Glutamatergic neuron (in vitro differentiated cells): Measurements from ENCODE around the gene NHSL2. TPM values are rescaled to one million over a fixed set of nuclear protein-coding genes. Genes with fewer than 3 reads are reported as not detected.
"Not testable (repeated sequence)": the region's sequence is repeated elsewhere in the genome, so short reads cannot be mapped to it uniquely, and the experiment has no call there.

Experiments used
- DNase-seq: peaks from one replicate; pipeline ENCODE4 v3.0.0; 2022
- H3K27ac Mint-ChIP-seq: one replicate; pipeline ENCODE4 v1.8.0; 2020; ENCODE audit warnings: mild to moderate bottlenecking, mixed read lengths, inconsistent platforms; ENCODE audit not compliant: unreplicated experiment
- H3K27me3 Mint-ChIP-seq: one replicate; pipeline ENCODE4 v1.8.0; 2020; ENCODE audit warnings: mild to moderate bottlenecking, moderate library complexity, mixed read lengths, inconsistent platforms; ENCODE audit not compliant: unreplicated experiment
- H3K36me3 Mint-ChIP-seq: one replicate; pipeline ENCODE4 v1.8.0; 2020; ENCODE audit warnings: mild to moderate bottlenecking, mixed read lengths, inconsistent platforms; ENCODE audit not compliant: unreplicated experiment
- H3K4me1 Mint-ChIP-seq: one replicate; pipeline ENCODE4 v1.8.0; 2020; ENCODE audit warnings: mild to moderate bottlenecking, low read depth, mixed read lengths, inconsistent platforms; ENCODE audit not compliant: unreplicated experiment
- H3K4me3 Mint-ChIP-seq: one replicate; pipeline ENCODE4 v1.8.0; 2020; ENCODE audit warnings: mild to moderate bottlenecking, mixed read lengths, inconsistent platforms; ENCODE audit not compliant: unreplicated experiment
- H3K9me3 Mint-ChIP-seq: one replicate; pipeline ENCODE4 v1.8.0; 2020; ENCODE audit warnings: mild to moderate bottlenecking, moderate library complexity, mixed read lengths, inconsistent platforms; ENCODE audit not compliant: unreplicated experiment
- long read RNA-seq: library from polyadenylated mRNA; unstranded; transcript quantifications from one replicate; pipeline ENCODE4 v2.0.0, GENCODE V29; 2020; ENCODE audit not compliant: unreplicated experiment
- total RNA-seq: library from RNA; stranded (reverse); fragmentation: NEBNext Ultra II Directional; extraction: Animal tissue kit (Norgen Biotek cat#: 25700); gene quantifications from one replicate; pipeline ENCODE4 v1.2.1, GENCODE V29; 2021; ENCODE audit not compliant: unreplicated experiment
- TF ChIP-seq, protein P1 (sequence below): fragments of 200-600 bp; sonication (generic); IDR thresholded peaks from one replicate; pipeline ENCODE4 v1.5.0; 2021; ENCODE audit not compliant: partially characterized antibody, unreplicated experiment

NHSL2 gene
- 7.3 TPM for total RNA-seq
- long read RNA-seq = 0 reads

DNA sequence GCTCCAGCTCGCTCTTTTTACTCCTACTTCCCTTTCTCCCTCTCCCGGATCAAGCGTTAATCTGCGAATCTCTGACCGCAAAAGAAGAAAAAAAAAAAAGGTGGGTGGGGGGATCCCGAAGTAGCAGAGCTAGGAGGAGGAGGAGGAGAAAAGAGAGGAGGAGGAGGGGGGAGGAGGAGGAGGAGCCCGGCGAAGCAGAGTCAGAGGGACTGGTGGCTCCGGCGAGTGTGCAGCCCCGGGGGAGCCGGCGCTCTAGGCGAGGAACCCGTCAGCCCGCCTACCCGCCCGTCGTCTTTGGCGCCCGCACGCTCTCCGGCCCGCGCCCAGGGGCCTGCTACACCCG, at the start of gene NHSL2:
Gene NHSL2, plus strand, starts transcription at position 203 of the 343 bp plus-strand sequence.
- TF ChIP-seq, protein P1, sequence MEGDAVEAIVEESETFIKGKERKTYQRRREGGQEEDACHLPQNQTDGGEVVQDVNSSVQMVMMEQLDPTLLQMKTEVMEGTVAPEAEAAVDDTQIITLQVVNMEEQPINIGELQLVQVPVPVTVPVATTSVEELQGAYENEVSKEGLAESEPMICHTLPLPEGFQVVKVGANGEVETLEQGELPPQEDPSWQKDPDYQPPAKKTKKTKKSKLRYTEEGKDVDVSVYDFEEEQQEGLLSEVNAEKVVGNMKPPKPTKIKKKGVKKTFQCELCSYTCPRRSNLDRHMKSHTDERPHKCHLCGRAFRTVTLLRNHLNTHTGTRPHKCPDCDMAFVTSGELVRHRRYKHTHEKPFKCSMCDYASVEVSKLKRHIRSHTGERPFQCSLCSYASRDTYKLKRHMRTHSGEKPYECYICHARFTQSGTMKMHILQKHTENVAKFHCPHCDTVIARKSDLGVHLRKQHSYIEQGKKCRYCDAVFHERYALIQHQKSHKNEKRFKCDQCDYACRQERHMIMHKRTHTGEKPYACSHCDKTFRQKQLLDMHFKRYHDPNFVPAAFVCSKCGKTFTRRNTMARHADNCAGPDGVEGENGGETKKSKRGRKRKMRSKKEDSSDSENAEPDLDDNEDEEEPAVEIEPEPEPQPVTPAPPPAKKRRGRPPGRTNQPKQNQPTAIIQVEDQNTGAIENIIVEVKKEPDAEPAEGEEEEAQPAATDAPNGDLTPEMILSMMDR = no peak
- H3K9me3 Mint-ChIP-seq = peaks cover 2% of the 10 kb centered on the region
- peak within 1 kb of the TSS; percentile 87 for H3K4me3 Mint-ChIP-seq
- no peaks in the 10 kb centered on the region for H3K36me3 Mint-ChIP-seq
- no peaks in the 10 kb centered on the region for H3K27me3 Mint-ChIP-seq
- H3K27ac Mint-ChIP-seq = peak within 1 kb of the TSS; percentile 28
- DNase-seq = peak; percentile 65
- H3K4me1 Mint-ChIP-seq = peaks cover 5% of the 10 kb centered on the region

DNA sequence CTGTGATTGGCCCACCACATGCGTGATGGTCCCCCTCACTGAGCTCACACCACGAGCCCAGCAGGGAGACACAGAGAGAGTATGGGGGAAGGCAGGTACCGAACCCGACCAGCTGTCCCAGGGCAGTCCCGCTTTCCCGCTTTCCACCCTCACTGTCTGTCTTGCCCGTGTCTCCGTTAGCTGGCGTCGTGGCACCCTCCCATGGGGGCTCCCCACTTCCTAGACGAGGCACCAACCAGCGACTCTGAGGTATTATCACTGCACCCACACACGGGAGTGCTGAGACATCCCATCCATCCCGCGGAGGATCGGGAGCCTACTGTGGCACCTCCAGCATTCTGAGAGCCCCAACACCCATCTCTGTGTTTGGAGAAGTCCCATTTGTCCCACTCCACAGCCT, 43.0 kb upstream of the NHSL2 start:
- H3K27me3 Mint-ChIP-seq = no peaks in the 10 kb centered on the region
- DNase-seq = no peak
- no peaks in the 10 kb centered on the region for H3K4me1 Mint-ChIP-seq
- peaks cover 4% of the 10 kb centered on the region for H3K9me3 Mint-ChIP-seq
- TF ChIP-seq, protein P1 = no peak
- no peaks in the 10 kb centered on the region for H3K36me3 Mint-ChIP-seq
- no peak overlapping the region for H3K4me3 Mint-ChIP-seq
- no peak overlapping the region for H3K27ac Mint-ChIP-seq

DNA sequence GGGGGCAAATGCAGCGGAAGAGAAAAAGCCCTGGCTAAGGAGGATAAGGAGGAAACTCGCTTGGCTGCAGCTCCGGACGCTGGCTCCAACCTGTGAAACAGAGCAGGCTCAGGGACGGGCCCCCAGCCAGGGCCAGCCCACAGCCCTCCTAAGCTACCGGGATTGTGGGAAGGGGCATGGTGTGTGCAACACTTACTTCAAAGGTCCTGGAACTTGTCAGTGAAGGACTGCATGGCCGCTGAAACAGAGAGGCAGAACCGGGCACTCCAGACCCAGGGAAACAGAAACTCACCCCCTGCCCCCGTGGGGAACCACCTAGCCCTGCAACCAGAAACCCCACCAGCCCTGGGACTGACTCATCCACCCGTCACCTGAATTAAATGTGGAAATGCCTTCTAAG, 41.1 kb upstream of the NHSL2 start:
- H3K27ac Mint-ChIP-seq, H3K4me1 Mint-ChIP-seq, H3K36me3 Mint-ChIP-seq, H3K27me3 Mint-ChIP-seq, H3K4me3 Mint-ChIP-seq, DNase-seq, H3K9me3 Mint-ChIP-seq: not testable (repeated sequence)

DNA sequence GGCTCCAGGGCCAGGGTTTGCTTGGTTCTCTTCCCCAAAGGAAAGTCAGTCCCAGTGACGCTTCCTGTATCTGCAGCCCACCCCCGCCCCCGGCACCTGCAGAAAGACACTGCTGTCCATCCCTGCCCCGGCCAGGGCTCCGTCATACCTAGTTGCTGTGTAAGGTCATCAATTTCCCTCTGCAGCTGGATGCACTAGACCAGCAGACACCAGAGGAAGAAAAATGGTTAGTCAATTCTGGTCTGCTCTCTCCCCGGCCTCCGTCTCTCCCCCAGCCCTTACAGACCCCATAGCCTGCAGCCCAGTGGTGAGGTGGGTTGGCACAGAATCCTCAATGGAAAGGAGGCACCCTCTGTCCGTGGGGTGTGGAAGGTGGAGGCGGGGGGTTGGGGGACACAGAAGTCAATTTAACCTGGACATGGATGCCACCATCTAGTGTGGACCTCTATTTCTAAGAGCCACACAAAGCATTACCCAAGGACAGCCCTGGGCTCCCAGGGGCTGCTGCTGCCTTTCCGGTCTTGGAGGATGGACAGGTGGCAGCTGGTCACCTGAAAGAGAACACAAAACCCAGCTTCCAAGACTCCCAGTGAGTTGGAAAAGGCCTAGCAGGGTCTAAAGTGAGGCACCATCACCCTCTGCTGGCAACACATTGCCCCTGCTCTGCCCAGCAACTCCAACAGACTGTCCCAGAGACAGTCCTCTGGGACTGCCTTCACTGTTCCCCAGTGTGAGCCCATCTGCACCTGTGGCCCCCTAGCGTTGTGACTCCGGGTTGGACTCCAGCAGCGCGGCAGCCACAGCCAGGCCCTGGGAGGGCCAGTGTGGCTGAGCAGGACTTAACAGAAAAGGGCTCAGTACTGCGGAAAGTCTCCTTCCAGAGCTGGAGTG, 40.2 kb upstream of the NHSL2 start:
- Mint-ChIP-seq H3K4me1 (no peaks in the 10 kb centered on the region), H3K36me3 (peaks cover 4% of the 10 kb centered on the region), H3K9me3 (peaks cover 8% of the 10 kb centered on the region), H3K27me3 (no peaks in the 10 kb centered on the region), H3K27ac (no peak overlapping the region), H3K4me3 (no peak overlapping the region)
- TF ChIP-seq, protein P1 = no peak
- DNase-seq = no peak

- no peak for DNase-seq
- Mint-ChIP-seq H3K27ac (no peak overlapping the region), H3K9me3 (peaks cover 8% of the 10 kb centered on the region), H3K27me3 (no peaks in the 10 kb centered on the region), H3K4me1 (no peaks in the 10 kb centered on the region), H3K36me3 (peaks cover 4% of the 10 kb centered on the region), H3K4me3 (no peak overlapping the region)
- TF ChIP-seq, protein P1 = no peak
Observed at GRCh38 chrX:71871367-71871766, 39.3 kb upstream of the NHSL2 start.
